ENCODE data around the gene MPV17.

- TF ChIP-seq CTCF (IDR thresholded peaks at IDR 0.05) (no peak), POLR2A (IDR thresholded peaks at IDR 0.05) (no peak)
These were observed 40.9 kb downstream of the MPV17 start, which contains the start of gene TRIM54 for GRCh38 chr2:27281855-27282559.

All from body of pancreas (tissue), 4 donors.